IPS DF 4.7 (cell line): ENCODE results near the gene ATP4A.
A peak's percentile ranks its signal among the peaks of the same experiment; 100 is the strongest.
"Not testable (repeated sequence)": the region's sequence is repeated elsewhere in the genome, so short reads cannot be mapped to it uniquely, and the experiment has no call there.

Experiments used
- DNase-seq: peaks from one replicate; pipeline ENCODE4 v3.0.0-alpha.2; 2013; ENCODE audit warnings: low spot score; ENCODE audit errors: extremely low read depth

Gene ATP4A

GRCh38 chr19:35563207-35563829 is at the start of gene ATP4A:
Gene ATP4A (minus strand): TSS chr19:35563658. CDS start chr19:35563629, 29 bp downstream.
- DNase-seq = no peak

- peak; percentile 60 for DNase-seq
Observed at GRCh38 chr19:35612559-35613321, 49.3 kb upstream of the ATP4A start, which contains the start of gene HAUS5. Gene HAUS5 (plus strand): TSS chr19:35612735. CDS start chr19:35612795, 60 bp downstream.

- no peak for DNase-seq
Observed at GRCh38 chr19:35612224-35612558, 48.7 kb upstream of the ATP4A start.

- no peak for DNase-seq
Observed at GRCh38 chr19:35609851-35610353, 46.4 kb upstream of the ATP4A start.

- no peak for DNase-seq
Observed at GRCh38 chr19:35608251-35608650, 44.8 kb upstream of the ATP4A start.

GRCh38 chr19:35607661-35608060 is 44.2 kb upstream of the ATP4A start:
- DNase-seq = no peak

- DNase-seq = not testable (repeated sequence)
Observed at GRCh38 chr19:35607170-35607569, 43.7 kb upstream of the ATP4A start.

- not testable (repeated sequence) for DNase-seq
Observed at GRCh38 chr19:35604436-35604835, 41.0 kb upstream of the ATP4A start.

GRCh38 chr19:35601971-35602370 is 38.5 kb upstream of the ATP4A start:
- no peak for DNase-seq

- DNase-seq = no peak
Observed at GRCh38 chr19:35596366-35596999, 33.0 kb upstream of the ATP4A start.

GRCh38 chr19:35595928-35596327 is 32.5 kb upstream of the ATP4A start:
- no peak for DNase-seq

- DNase-seq = not testable (repeated sequence)
Observed at GRCh38 chr19:35595026-35595425, 31.6 kb upstream of the ATP4A start.

GRCh38 chr19:35592226-35592625 is 28.8 kb upstream of the ATP4A start:
- peak; percentile 66 for DNase-seq

- no peak for DNase-seq
Observed at GRCh38 chr19:35590875-35591274, 27.4 kb upstream of the ATP4A start.

GRCh38 chr19:35587321-35587720 is 23.9 kb upstream of the ATP4A start:
- no peak for DNase-seq

GRCh38 chr19:35585848-35586247 is 22.4 kb upstream of the ATP4A start, which contains the start of gene PMIS2:
Gene PMIS2 (plus strand): TSS chr19:35586173. CDS start chr19:35586260, 87 bp downstream.
- peak; percentile 28 for DNase-seq

GRCh38 chr19:35582760-35583159 is 19.3 kb upstream of the ATP4A start:
- DNase-seq = no peak

- DNase-seq = no peak
Observed at GRCh38 chr19:35578707-35579106, 15.2 kb upstream of the ATP4A start.

- no peak for DNase-seq
Observed at GRCh38 chr19:35577918-35578317, 14.5 kb upstream of the ATP4A start.

- DNase-seq = no peak
Observed at GRCh38 chr19:35571406-35571965, 8.0 kb upstream of the ATP4A start.

- no peak for DNase-seq
Observed at GRCh38 chr19:35569281-35569781, 5.9 kb upstream of the ATP4A start.

GRCh38 chr19:35566738-35567137 is 3.3 kb upstream of the ATP4A start:
- DNase-seq = no peak
